ENCODE measurements around the gene UBE2J1.

The UBE2J1 gene

DNA sequence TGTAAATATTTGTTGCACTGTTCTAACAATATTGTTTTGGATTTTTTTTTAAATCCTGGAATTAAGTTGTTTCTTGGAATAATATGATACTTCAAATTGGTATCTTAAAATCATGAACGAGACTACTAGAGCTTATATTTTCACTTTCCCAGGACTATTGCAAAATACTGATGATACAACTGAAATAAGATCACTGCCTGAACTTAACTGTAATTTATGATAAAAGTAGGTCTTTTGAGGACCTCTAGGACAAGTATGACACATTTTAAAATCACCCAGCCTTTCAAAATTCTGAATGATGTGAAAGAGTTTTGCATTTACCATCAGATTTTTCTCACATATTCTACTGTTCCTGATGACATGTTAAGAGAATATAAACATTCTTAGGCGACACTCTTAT, 8.6 kb upstream of the UBE2J1 start:
- Histone ChIP-seq H3K4me3 (no peak overlapping the region), H3K27ac (no peak overlapping the region)
- TF ChIP-seq CTCF (IDR thresholded peaks at IDR 0.05): no peak
- DNase-seq (ENCODE audit: low spot score): no peak

- no peak for TF ChIP-seq CTCF (IDR thresholded peaks at IDR 0.05)
- Histone ChIP-seq H3K4me3 (no peak overlapping the region), H3K27ac (no peak overlapping the region)
- no peak for DNase-seq (ENCODE audit: low spot score)
Measured at GRCh38 chr6:89360415-89360999, 8.0 kb upstream of the UBE2J1 start.

GRCh38 chr6:89359561-89359960, 7.0 kb upstream of the UBE2J1 start:
- Histone ChIP-seq H3K27ac (no peak overlapping the region), H3K4me3 (no peak overlapping the region)
- no peak for DNase-seq (ENCODE audit: low spot score)
- TF ChIP-seq CTCF (IDR thresholded peaks at IDR 0.05): no peak

GRCh38 chr6:89357390-89357789, 4.9 kb upstream of the UBE2J1 start:
- no peak for DNase-seq (ENCODE audit: low spot score)
- no peak for TF ChIP-seq CTCF (IDR thresholded peaks at IDR 0.05)
- Histone ChIP-seq H3K27ac (no peak overlapping the region), H3K4me3 (no peak overlapping the region)

- DNase-seq (ENCODE audit: low spot score): no peak
- Histone ChIP-seq H3K4me3 (no peak overlapping the region), H3K27ac (no peak overlapping the region)
- no peak for TF ChIP-seq CTCF (IDR thresholded peaks at IDR 0.05)
Measured at GRCh38 chr6:89356642-89357170, 4.2 kb upstream of the UBE2J1 start.

GRCh38 chr6:89355511-89356194, 3.1 kb upstream of the UBE2J1 start:
- no peak for TF ChIP-seq CTCF (IDR thresholded peaks at IDR 0.05)
- Histone ChIP-seq H3K4me3 (no peak overlapping the region), H3K27ac (no peak overlapping the region)
- DNase-seq (ENCODE audit: low spot score): no peak
